Naive thymus-derived CD4-positive, alpha-beta T cell (primary cell): ENCODE results near the gene ITIH6. TPM values are rescaled to one million over a fixed set of nuclear protein-coding genes. Genes with fewer than 3 reads are reported as not detected.
"Not testable (repeated sequence)": the region's sequence is repeated elsewhere in the genome, so short reads cannot be mapped to it uniquely, and the experiment has no call there.

Source experiments
- ATAC-seq: fragments of 150-1000 bp; cut with Tn5 transposase; 2 replicates; pipeline ENCODE4 v1.10.0; 2021; ENCODE audit warnings: mild to moderate bottlenecking, moderate library complexity
- CTCF ChIA-PET: fragments of 350-600 bp; sonication (Branson Sonifier 250); formaldehyde crosslinking; loops from one replicate; lab custom pipeline; 2021; ENCODE audit warnings: antibody characterized with exemption; lab: Charles Lee
- POLR2A ChIA-PET: fragments of 350-600 bp; sonication (Branson Sonifier 250); formaldehyde crosslinking; loops from one replicate; lab custom pipeline; 2021; ENCODE audit warnings: antibody characterized with exemption, inconsistent platforms; lab: Charles Lee
- DNase-seq, 9 donors: peaks; one replicate each; pipeline versions ENCODE4 v3.0.0 to v3.0.0-alpha.2; 2020 to 2022; ENCODE audit warnings: mixed read lengths in 1 of 9
- H3K27ac ChIP-seq: one replicate; pipeline ENCODE4 v1.7.0; 2013; ENCODE audit warnings: mild to moderate bottlenecking, low read depth, low read length, moderate library complexity
- H3K27me3 ChIP-seq, 2 donors: one replicate each; pipeline ENCODE4 v1.7.0; 2013; ENCODE audit warnings: low read length in 2 of 2, mild to moderate bottlenecking in 2 of 2, moderate library complexity in 2 of 2; ENCODE audit not compliant: control insufficient read depth in 2 of 2, insufficient read depth in 2 of 2
- H3K36me3 ChIP-seq, 3 experiments: 1 replicate in 2 of 3; 2 replicates in 1 of 3; pipeline ENCODE4 v1.7.0; 2013; ENCODE audit warnings: low read length in 3 of 3, mild to moderate bottlenecking in 3 of 3, moderate library complexity in 1 of 3; ENCODE audit not compliant: insufficient read depth in 3 of 3, control insufficient read depth in 2 of 3
- H3K4me1 ChIP-seq, 2 donors: one replicate each; pipeline ENCODE4 v1.7.0; 2013; ENCODE audit warnings: low read length in 2 of 2, mild to moderate bottlenecking in 2 of 2, moderate library complexity in 1 of 2; ENCODE audit not compliant: control insufficient read depth in 2 of 2, insufficient read depth in 2 of 2
- H3K4me3 ChIP-seq: 2 replicates; pipeline ENCODE4 v1.7.0; 2013; ENCODE audit warnings: mild to moderate bottlenecking, low read length
- H3K9me3 ChIP-seq, 3 experiments: 1 replicate in 2 of 3; 2 replicates in 1 of 3; pipeline ENCODE4 v1.7.0; 2013; ENCODE audit warnings: low read length in 3 of 3; ENCODE audit not compliant: control insufficient read depth in 2 of 3
- H3K27ac Mint-ChIP-seq, 9 donors: one replicate each; pipeline ENCODE4 v1.8.0; 2020 to 2022; ENCODE audit warnings: mixed read lengths in 9 of 9, mild to moderate bottlenecking in 8 of 9, moderate library complexity in 5 of 9, inconsistent platforms in 2 of 9
- H3K27me3 Mint-ChIP-seq, 5 donors: one replicate each; pipeline ENCODE4 v1.8.0; 2021 to 2022; ENCODE audit warnings: mixed read lengths in 5 of 5, mild to moderate bottlenecking in 1 of 5
- H3K36me3 Mint-ChIP-seq, 5 donors: one replicate each; pipeline ENCODE4 v1.8.0; 2020 to 2022; ENCODE audit warnings: mixed read lengths in 5 of 5, mild to moderate bottlenecking in 3 of 5, inconsistent platforms in 1 of 5
- H3K4me1 Mint-ChIP-seq, 7 donors: one replicate each; pipeline ENCODE4 v1.8.0; 2020 to 2022; ENCODE audit warnings: mixed read lengths in 7 of 7, mild to moderate bottlenecking in 3 of 7, inconsistent platforms in 1 of 7
- H3K4me3 Mint-ChIP-seq, 10 donors: one replicate each; pipeline ENCODE4 v1.8.0; 2020 to 2022; ENCODE audit warnings: mild to moderate bottlenecking in 10 of 10, mixed read lengths in 10 of 10, moderate library complexity in 6 of 10, inconsistent platforms in 2 of 10
- H3K9me3 Mint-ChIP-seq, 11 donors: one replicate each; pipeline ENCODE4 v1.8.0; 2020 to 2022; ENCODE audit warnings: mixed read lengths in 11 of 11, mild to moderate bottlenecking in 4 of 11, inconsistent platforms in 1 of 11, moderate library complexity in 1 of 11
- intact Hi-C, 2 donors: fragments of 100-400 bp; cut with micrococcal nuclease; formaldehyde crosslinking; loops; one replicate each; pipeline ENCODE4 v1.15.1; 2023
- polyA plus RNA-seq, 2 donors: library from polyadenylated mRNA; unstranded; fragments of 300-500 nt; fragmentation: Illumina TruSeq; gene quantifications; one replicate each; pipeline ENCODE4 v1.2.3, GENCODE V29; 2021
- total RNA-seq, 6 experiments: library from RNA in 5 of 6; stranded (reverse) in 5 of 6; gene quantifications; 1 replicate in 5 of 6; 2 replicates in 1 of 6; pipeline ENCODE4 v1.2.3 and lab custom pipeline; 2021 to 2026

The ITIH6 gene
- total and polyA plus RNA-seq, 7 experiments from 2014 or later = not detected

GRCh38 chrX:54808109-54808604 is 10.1 kb upstream of the ITIH6 start:
- H3K27me3 Mint-ChIP-seq = peaks cover 0 to 27% (median 0%) of the 10 kb centered on the region in 5 donors
- ChIA-PET CTCF (no interaction called here), POLR2A (interaction anchor here (1.0 to 2.7 kb wide), 4 partner anchors 168 to 277 kb away, joined by 3 to 16 read pairs (median 4); partner anchors contain the start of gene APEX2)
- peak; percentile 24 for ATAC-seq
- peak overlapping the region; percentile 90 to 99 (median 96) for H3K4me3 Mint-ChIP-seq
- Histone ChIP-seq H3K4me1 (no peaks in the 10 kb centered on the region), H3K36me3 (peaks cover 0 to 29% (median 8%) of the 10 kb centered on the region in 3 experiments), H3K27me3 (no peaks in the 10 kb centered on the region), H3K4me3 (peak overlapping the region; percentile 93), H3K9me3 (no peaks in the 10 kb centered on the region), H3K27ac (peak overlapping the region; percentile 89)
- H3K9me3 Mint-ChIP-seq = peaks cover 0 to 5% (median 0%) of the 10 kb centered on the region in 11 donors
- peaks cover 3 to 15% (median 4%) of the 10 kb centered on the region in 5 donors for H3K36me3 Mint-ChIP-seq
- peak overlapping the region; percentile 93 to 98 (median 96) for H3K27ac Mint-ChIP-seq
- intact Hi-C loops = loop anchor here (1.0 to 5.0 kb wide), 14 partner anchors 169 to 1754 kb away; partner anchors contain the start of genes APEX2 (in 2 of the 2), FAM120C (in 2 of the 2), RRAGB (in 2 of the 2) and TSR2 (in 2 of the 2)
- peaks cover 5 to 28% (median 19%) of the 10 kb centered on the region in 7 donors for H3K4me1 Mint-ChIP-seq
- DNase-seq = peak in 2 of 9 donors; percentile 14 to 37

- peak within 1 kb of the TSS; percentile 93 for H3K4me3 ChIP-seq
- CTCF ChIA-PET = interaction anchor here (0.6 kb wide), 1 partner anchor 10 kb away, joined by 3 read pairs; no protein-coding TSS in a partner anchor
These were observed 9.6 kb upstream of the ITIH6 start, which contains the start of gene MAGED2 for GRCh38 chrX:54807524-54808108. Gene MAGED2 (plus strand): TSS chrX:54807745. CDS start chrX:54809332, 1,587 bp downstream.

DNA sequence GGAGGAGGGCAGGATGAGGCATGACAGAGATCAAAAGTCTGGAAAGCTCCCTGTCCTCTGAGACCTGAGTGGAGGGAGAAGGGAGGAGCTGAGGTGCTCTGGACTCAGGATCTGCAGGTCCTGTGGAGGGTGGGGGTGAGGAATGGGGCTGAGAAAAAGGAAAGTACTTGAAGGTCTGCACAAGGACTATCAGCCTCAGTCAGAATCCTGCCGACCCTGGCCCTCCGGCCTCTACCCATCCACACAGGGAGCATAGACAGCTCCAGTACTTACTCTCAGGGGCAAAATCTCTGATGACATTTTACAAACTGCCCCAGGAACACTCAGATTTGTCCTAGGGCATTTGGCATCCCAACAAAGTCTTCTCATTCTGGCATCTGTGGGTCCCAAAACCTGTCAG is 991 bp upstream of the ITIH6 start:
- ATAC-seq (no peak), DNase-seq (no peak)
- POLR2A ChIA-PET = no interaction called here
- no peaks in the 10 kb centered on the region for H3K36me3 ChIP-seq
- intact Hi-C loops = no loop called here
- CTCF ChIA-PET = no interaction called here
- no peaks in the 10 kb centered on the region for H3K9me3 ChIP-seq
- Mint-ChIP-seq H3K4me3 (no peak overlapping the region), H3K9me3 (no peaks in the 10 kb centered on the region), H3K4me1 (no peaks in the 10 kb centered on the region), H3K36me3 (no peaks in the 10 kb centered on the region), H3K27me3 (peaks cover 0 to 4% (median 0%) of the 10 kb centered on the region in 5 donors), H3K27ac (peak overlapping the region in 1 of 9 donors; percentile 69)
- H3K4me3 ChIP-seq = no peak overlapping the region
- no peaks in the 10 kb centered on the region for H3K4me1 ChIP-seq
- H3K27me3 ChIP-seq = no peaks in the 10 kb centered on the region
- no peak overlapping the region for H3K27ac ChIP-seq

More at GRCh38 chrX:54807524-54808108, 9.6 kb upstream of the ITIH6 start, which contains the start of gene MAGED2:
- Mint-ChIP-seq H3K9me3 (peaks cover 0 to 5% (median 0%) of the 10 kb centered on the region in 11 donors), H3K4me3 (peak within 1 kb of the TSS; percentile 90 to 99 (median 96)), H3K27me3 (peaks cover 0 to 27% (median 0%) of the 10 kb centered on the region in 5 donors), H3K4me1 (peaks cover 5 to 28% (median 19%) of the 10 kb centered on the region in 7 donors), H3K27ac (peak within 1 kb of the TSS; percentile 93 to 98 (median 96)), H3K36me3 (peaks cover 3 to 15% (median 4%) of the 10 kb centered on the region in 5 donors)
- ATAC-seq (peak; percentile 72), DNase-seq (peak in 8 of 9 donors; percentile 21 to 61 (median 56))
- peaks cover 0 to 23% (median 8%) of the 10 kb centered on the region in 3 experiments for H3K36me3 ChIP-seq
- no peaks in the 10 kb centered on the region for H3K9me3 ChIP-seq
- H3K27me3 ChIP-seq = no peaks in the 10 kb centered on the region
- intact Hi-C loops = loop anchor here (1.0 to 5.0 kb wide), 15 partner anchors 168 to 1755 kb away; partner anchors contain the start of genes APEX2 (in 2 of the 2), FAM120C (in 2 of the 2), GNL3L (in 2 of the 2) and RRAGB (in 2 of the 2)
- H3K27ac ChIP-seq = peak within 1 kb of the TSS; percentile 89
- H3K4me1 ChIP-seq = no peaks in the 10 kb centered on the region
- POLR2A ChIA-PET = interaction anchor here (1.3 to 2.7 kb wide), 2 partner anchors 168 to 192 kb away, joined by 4 to 16 read pairs; partner anchors contain the start of gene APEX2

DNA sequence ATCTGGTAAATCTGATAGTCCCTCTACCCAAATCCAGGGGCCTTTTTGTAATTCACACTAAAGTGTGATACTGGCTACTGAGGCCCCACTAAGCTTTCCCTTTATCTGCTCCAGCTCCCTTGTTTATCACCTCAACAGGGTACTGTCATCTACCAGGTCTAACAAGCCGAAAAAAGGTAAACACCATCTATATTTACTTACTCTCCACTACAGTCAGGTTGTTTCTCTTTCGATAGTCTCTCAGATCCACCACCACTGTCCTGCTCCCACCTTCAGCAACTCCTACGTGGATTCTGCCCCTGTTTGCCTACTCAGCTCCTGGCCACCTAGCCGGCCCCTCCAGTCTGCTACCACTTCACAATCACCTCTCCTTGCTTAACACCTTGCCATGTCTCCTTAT is 3.3 kb downstream of the ITIH6 start:
- no peaks in the 10 kb centered on the region for H3K36me3 ChIP-seq
- Mint-ChIP-seq H3K4me3 (no peak overlapping the region), H3K9me3 (no peaks in the 10 kb centered on the region), H3K4me1 (no peaks in the 10 kb centered on the region), H3K36me3 (no peaks in the 10 kb centered on the region), H3K27me3 (peaks cover 0 to 10% (median 0%) of the 10 kb centered on the region in 5 donors), H3K27ac (no peak overlapping the region)
- ChIA-PET POLR2A (no interaction called here), CTCF (no interaction called here)
- no peak overlapping the region for H3K4me3 ChIP-seq
- H3K9me3 ChIP-seq = no peaks in the 10 kb centered on the region
- DNase-seq (no peak), ATAC-seq (no peak)
- intact Hi-C loops = no loop called here
- no peaks in the 10 kb centered on the region for H3K4me1 ChIP-seq
- no peak overlapping the region for H3K27ac ChIP-seq
- no peaks in the 10 kb centered on the region for H3K27me3 ChIP-seq

DNA sequence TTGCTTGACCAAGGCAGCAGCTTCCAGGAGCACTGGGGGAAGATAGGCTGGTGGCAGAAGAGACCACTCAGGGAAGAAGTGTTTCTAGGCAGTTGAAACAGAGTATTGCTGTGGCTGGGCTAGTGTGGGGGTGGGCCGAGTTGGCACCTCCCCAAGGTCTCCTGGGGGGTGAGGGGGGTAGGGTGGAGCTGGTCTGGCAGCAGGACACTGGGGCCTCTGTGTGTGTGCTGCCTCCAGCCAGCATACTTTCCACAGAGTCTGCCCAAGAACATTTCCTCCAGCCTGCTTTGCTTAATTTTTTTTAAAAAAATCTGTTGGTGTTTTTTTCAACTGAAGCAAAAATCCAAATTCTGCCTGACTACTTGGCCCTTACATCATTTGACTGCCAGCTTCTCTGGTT is 4.0 kb downstream of the ITIH6 start:
- H3K4me1 ChIP-seq = no peaks in the 10 kb centered on the region
- no peaks in the 10 kb centered on the region for H3K9me3 ChIP-seq
- ChIA-PET CTCF (no interaction called here), POLR2A (no interaction called here)
- DNase-seq (no peak), ATAC-seq (no peak)
- H3K27me3 Mint-ChIP-seq = peaks cover 0 to 10% (median 0%) of the 10 kb centered on the region in 5 donors
- H3K4me3 ChIP-seq = no peak overlapping the region
- no peaks in the 10 kb centered on the region for H3K36me3 ChIP-seq
- H3K9me3 Mint-ChIP-seq = no peaks in the 10 kb centered on the region
- no peaks in the 10 kb centered on the region for H3K4me1 Mint-ChIP-seq
- H3K4me3 Mint-ChIP-seq = no peak overlapping the region
- intact Hi-C loops = no loop called here
- H3K27me3 ChIP-seq = no peaks in the 10 kb centered on the region
- no peaks in the 10 kb centered on the region for H3K36me3 Mint-ChIP-seq
- no peak overlapping the region for H3K27ac ChIP-seq
- H3K27ac Mint-ChIP-seq = no peak overlapping the region

- POLR2A ChIA-PET, H3K4me3 ChIP-seq, H3K27ac ChIP-seq, H3K36me3 Mint-ChIP-seq, H3K36me3 ChIP-seq, H3K4me1 Mint-ChIP-seq, H3K4me1 ChIP-seq, DNase-seq, H3K9me3 Mint-ChIP-seq, H3K9me3 ChIP-seq, H3K4me3 Mint-ChIP-seq, H3K27me3 ChIP-seq, CTCF ChIA-PET, H3K27ac Mint-ChIP-seq, ATAC-seq: not testable (repeated sequence)
- peaks cover 0 to 10% (median 0%) of the 10 kb centered on the region in 5 donors for H3K27me3 Mint-ChIP-seq
- intact Hi-C loops = loop anchor here in 1 of 2 donors (5.0 kb wide), 1 partner anchor 367 kb away; no protein-coding TSS in a partner anchor
These were observed 8.7 kb downstream of the ITIH6 start for GRCh38 chrX:54789405-54789804.
